RCC 7860 (cell line): ENCODE results near the gene SLC25A42.

Experiments
- DNase-seq: peaks from one replicate; pipeline ENCODE4 v3.0.0-alpha.2; 2015; ENCODE audit warnings: low spot score
- FAIRE-seq: peaks from 2 replicates; lab custom pipeline; 2012; peaks lifted over from hg19 to GRCh38; lab: Jason Lieb, UNC

The SLC25A42 gene

DNA sequence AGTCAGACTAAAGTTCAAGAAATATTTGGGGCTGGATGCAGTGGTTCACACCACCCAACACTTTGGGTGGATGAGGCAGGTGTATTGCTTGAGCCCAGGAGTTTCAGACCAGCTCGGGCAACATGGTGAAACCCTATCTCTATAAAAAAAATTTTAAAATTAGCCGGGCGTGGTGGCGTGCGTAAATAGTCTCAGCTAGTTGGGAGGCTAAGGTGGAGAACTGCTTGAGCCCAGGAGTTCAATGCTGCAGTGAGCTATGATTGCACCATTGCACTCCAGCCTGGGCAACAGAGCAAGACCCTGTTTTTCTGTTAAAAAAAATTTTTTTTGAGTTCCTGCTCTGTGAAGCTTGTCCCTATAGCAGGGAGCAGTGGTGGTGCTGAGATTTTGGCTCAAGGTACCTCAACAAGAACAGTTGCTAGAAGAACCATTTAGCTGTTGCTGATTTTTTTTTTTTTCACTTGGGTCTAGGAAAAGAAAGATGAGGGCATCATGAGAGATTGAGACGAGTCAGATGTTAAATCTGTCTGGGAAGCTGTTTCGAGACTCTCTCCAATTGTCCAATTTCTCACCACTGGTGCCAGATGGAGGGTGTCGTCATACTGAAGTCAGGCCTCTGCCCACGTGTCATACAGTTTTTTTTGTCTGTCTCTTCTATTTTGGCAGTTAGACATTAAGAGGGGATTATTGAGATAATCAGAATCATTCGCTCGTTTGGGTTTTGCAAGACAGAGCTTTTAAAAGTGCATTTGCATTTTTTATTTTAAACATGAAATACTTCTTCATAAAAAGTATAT, 3.7 kb downstream of the SLC25A42 start:
- FAIRE-seq (no peak), DNase-seq (no peak)

DNA sequence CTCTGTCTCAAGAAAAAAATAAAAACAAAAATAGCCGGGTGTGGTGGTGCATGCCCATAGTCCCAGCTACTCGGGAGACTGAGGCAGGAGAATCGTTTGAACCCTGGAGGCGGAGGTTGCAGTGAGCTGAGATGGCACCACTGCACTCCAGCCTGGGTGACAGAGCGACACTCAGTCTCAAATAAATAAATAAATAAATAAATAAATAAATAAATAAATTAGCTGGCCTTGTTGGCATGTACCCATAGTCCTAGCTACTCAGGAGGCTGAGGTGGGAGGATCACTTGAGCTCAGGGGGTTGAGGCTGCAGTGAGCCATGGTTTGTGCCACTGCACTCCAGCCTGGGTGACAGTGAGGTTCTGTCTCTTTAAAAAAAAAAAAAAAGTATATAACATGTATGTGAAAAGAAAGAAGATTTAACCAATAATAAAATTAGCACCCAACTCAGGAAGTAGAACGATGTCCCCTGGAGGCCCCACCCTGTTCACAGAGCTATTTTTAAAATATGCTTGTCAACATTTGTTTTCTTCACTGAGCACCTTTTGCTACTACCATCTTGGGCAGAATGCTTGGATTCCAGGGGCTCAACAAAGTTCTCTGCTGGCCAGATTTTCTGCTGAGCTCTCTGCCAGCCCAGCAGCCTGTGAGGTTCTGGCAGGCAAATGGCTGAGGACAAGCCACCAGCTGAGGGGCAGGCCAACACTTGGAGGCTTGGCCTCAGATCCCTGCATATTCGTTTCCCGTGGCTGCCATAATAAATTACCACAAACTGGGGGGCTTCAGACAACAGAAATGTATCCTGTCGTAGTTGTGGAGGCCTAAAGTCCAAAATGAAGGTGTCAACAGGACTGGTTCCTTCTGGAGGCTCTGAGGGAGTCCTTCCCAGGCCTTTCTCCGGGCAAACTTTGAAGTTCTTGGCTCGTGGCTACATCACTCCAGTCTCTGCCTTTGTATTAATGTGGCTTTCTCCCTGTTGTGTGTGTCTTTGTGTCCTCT, 5.2 kb downstream of the SLC25A42 start:
- FAIRE-seq = no peak
- DNase-seq = no peak

DNA sequence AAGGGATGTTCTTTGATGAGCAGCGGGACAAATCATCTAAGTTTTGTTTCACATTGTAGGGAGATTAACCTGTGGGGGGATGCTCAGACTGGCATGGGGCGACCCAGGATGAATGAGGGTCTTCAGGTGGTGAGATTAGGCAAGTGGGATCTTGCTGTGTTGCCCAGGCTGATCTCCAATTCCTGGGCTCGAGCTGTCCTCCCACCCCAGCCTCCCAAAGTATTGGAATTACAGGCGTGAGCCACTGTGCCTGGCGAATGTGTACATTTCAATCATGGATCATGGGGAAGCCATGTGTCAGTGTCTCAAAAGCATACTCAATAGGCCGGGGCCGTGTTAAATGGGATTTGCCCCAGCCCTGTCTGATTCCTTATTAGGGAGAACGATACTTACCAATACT, 8.1 kb downstream of the SLC25A42 start:
- DNase-seq = no peak
- no peak for FAIRE-seq

DNA sequence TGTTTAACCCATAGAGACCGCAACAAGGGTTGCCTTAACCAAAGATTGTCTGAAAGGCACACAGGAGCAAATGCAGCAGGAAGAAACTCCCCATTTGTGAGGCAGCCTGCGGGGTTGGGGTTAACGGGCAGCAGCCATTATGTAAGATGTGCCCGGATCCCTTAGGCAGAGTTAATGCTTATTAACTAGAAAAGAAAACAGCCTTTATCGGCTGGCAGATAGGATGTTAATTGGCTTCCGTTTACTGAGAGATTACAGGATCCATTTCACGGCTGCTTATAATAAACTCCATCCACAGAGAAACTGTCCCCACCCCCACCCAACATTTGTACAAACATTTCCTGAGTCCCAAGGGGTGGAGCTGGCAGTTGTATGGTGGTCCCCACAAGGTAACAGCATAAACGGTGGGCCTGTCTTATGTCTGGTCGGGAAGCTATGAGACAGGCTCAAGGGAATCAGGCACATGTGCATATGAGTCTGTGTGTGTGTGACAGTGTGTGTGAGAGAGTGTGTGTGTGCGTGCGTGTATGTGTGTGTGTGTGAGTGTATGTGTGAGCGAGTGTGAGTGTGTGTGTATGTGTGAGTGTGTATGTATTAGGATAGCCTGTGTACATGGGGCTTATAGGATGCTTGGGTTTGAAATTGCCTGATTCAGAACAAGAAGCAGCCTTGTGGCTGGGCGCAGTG, 10.5 kb downstream of the SLC25A42 start:
- FAIRE-seq (no peak), DNase-seq (no peak)

DNA sequence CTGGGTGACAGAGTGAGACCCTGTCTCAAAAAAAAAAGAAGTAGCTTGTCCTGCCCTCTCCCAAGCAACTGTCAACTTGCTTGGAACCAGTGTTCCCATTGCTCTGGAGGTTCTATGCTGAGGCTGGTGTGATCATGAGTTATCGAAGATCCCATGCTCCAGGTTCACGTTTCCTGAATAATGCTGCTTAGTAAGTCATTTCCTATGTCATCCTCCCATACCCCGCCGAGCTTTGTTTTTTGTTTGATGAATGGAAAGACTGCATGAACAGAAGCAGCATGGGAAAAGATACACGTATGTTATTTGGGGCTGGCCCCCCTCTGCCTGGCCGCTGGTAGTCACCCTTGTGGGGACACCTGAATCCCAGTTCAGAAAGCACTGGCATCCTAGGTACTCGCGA, 11.3 kb downstream of the SLC25A42 start:
- no peak for DNase-seq
- no peak for FAIRE-seq

DNA sequence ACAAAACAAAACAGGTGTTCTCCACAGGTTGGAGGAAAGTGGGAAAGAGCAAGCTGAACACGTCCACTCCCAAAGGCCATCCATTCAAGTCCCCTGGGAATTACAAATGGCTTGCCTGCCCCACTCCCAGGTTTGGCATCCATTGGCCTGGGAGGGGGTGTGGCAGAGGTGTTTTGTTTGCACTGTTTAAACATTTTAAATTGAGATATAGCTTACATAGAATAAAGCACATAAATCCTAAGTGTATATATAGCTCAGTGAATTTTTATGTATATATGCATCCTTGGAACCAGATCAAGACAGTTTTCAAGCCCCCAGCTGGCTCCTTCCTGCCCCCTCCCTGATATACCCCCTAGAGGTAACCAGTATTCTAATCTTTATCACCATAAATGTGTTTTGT, 12.7 kb downstream of the SLC25A42 start:
- DNase-seq (no peak), FAIRE-seq (no peak)

DNA sequence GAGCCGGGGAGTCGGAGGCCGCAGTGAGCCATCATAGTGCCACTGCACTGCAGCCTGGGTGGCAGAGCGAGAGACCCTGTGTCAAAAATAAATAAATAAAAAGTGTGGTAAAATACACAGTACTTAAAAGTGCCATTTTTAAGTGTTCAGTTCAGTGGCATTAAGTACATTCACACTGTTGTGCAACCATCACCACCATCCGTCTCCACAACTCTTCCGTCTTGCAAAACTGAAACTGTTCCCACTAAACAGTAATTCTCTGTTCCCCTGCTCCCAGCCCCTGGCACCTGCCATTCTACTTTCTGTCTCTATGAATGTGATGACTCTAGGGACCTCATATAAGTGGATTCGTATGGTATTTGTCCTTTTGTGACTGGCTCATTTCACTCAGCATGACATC, 13.3 kb downstream of the SLC25A42 start:
- FAIRE-seq (no peak), DNase-seq (no peak)

DNA sequence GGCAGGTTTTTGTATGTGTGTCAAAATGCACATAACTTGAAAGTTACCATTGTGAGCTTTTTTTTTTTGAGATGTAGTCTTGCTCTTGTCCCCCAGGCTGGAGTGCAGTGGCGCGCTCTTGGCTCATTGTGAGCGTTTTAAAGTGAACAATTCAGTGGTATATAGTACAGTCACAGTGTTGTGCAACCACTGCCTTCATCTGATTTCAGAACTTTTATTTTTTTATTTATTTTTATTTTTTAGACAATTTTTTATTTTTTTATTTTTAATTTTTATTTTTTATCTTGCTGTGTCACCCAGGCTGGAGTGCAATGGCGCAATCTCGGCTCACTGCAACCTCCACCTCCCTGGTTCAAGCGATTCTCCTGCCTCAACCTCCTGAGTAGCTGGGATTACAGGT, 15.0 kb downstream of the SLC25A42 start:
- no peak for DNase-seq
- no peak for FAIRE-seq

DNA sequence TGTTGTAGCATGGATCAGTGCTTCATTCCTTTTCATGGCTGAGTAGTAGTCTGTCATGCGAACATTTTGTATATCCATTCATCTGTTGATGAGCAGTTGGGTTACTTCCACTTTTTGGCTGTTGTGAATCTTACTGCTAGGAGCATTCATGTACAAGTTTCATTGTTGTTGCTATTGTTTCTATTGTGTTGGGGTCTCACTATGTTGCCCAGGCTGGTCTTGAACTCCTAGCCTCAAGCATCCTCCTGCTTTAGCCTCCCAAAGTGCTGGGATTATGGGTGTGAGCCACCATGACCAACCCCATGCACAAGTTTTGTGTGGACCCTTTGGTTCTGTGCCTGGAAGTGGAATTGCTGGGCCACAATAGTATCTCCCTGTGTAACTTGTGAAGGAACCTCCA, 15.8 kb downstream of the SLC25A42 start:
- DNase-seq = no peak
- no peak for FAIRE-seq

DNA sequence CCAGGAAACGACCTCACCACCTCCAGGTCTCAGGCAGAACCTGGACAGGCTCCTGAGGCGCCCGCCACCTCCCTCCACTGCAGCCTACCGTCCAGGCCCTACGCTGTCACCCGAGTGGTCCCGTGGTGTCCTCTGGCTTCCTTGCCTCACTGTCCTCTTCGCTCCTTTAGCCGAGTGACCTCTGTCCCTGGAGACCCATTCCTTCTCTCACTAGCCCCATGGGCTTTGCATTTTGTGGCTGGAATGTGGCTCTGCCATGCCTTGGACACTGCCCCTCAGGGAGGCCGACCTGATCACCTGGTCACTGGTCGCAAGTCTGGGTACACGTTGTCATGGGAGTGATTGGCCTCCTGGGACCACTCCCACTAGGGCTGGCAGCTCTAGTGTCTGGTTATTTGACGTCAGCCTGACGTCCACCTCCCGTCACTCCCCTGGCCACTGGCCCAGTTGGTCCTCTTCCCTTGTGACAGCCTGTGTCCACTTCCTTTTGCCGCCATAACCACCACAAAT, 17.9 kb downstream of the SLC25A42 start:
- DNase-seq (no peak), FAIRE-seq (no peak)

DNA sequence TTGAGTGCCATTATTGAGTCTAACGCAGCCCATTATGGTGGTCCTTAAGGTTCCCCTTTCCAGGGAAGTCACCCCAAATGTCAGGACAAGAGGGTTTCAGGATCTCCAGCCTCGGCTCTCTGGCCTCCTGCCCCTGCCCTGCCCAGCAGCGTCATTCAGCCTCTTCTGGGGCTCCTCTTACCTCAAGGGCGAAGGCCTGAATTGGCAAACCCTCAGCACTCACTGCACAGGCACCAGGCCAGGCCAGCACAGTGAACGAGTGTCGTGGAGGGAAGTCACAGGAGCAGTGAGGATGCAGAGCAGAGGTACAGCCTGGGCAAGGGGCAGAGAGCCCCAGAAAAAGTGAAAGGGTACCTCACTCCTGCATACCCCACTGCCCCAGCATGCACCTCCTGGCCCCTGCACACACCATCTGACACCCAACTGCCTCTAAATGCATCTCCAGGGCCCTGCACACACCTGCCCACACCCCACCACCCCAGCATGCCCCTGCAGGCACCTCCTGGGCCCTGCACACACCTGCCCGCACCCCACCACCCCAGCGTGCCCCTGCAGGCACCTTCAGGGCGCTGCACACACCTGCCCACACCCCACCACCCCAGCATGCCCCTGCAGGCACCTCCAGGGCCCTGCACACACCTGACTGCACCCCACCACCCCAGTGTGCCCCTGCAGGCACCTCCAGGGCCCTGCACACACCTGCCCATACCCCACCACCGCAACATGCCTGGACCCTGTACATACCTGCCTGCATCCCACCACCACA, 19.8 kb downstream of the SLC25A42 start:
- no peak for FAIRE-seq
- no peak for DNase-seq

DNA sequence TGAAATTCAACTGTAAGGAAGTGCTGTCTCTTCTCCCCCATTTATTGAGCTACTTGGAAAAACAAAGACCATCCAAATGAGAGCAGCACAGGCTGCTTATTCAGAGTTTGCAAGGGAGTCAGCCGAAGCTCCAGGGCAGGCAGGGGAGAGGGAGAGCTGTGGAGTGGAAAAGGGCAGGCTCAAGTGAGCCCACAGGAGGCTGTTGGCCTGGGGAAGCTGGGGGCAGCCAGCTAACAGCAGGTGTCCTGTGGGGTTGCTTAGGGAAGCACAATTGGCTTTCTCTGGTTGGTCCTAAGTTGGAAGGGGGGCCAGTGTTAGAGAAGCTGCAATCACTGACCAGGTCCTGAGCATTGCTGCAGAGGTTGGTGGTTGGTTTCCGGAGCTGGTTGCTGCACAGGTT, 23.9 kb downstream of the SLC25A42 start:
- FAIRE-seq = no peak
- DNase-seq = no peak

DNA sequence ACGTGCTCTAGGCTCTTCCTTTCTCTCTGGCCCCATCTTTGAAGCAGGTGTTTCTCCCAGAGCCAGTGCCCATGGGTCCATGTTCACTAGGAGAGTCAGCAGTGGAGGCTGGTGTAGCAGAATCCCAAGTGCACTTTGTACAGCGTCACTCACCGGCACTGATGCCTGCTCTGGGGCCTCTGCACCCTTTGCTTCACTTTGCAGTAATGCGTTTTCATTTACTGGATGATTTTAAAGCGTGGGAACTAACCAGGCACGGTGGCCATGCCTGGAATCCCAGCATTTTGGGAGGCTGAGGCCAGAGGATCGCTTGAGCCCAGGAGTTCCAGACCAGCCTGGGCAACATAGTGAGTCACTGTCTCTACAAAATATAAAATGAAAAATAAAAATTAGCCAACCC, 30.7 kb downstream of the SLC25A42 start:
- no peak for DNase-seq
- FAIRE-seq = no peak

DNA sequence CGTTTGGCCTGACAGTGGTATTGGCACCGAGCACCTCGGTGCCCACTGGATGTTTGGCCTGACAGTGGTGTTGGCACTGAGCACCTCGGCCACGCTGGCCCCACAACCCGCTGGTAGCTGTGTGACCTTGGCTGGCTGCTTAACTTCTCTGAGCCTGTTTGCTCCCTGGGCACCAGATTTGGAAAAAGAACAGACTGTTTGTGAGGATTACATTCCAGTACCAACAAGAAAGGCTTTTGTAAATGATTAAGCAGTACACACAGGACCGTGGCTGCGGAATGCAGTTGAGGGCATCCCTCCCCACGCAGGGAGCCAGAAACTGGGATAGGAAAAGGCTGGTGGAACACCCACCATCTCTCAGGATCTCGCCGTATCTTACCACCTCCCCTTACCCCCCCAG, 31.9 kb downstream of the SLC25A42 start:
- FAIRE-seq (no peak), DNase-seq (no peak)

DNA sequence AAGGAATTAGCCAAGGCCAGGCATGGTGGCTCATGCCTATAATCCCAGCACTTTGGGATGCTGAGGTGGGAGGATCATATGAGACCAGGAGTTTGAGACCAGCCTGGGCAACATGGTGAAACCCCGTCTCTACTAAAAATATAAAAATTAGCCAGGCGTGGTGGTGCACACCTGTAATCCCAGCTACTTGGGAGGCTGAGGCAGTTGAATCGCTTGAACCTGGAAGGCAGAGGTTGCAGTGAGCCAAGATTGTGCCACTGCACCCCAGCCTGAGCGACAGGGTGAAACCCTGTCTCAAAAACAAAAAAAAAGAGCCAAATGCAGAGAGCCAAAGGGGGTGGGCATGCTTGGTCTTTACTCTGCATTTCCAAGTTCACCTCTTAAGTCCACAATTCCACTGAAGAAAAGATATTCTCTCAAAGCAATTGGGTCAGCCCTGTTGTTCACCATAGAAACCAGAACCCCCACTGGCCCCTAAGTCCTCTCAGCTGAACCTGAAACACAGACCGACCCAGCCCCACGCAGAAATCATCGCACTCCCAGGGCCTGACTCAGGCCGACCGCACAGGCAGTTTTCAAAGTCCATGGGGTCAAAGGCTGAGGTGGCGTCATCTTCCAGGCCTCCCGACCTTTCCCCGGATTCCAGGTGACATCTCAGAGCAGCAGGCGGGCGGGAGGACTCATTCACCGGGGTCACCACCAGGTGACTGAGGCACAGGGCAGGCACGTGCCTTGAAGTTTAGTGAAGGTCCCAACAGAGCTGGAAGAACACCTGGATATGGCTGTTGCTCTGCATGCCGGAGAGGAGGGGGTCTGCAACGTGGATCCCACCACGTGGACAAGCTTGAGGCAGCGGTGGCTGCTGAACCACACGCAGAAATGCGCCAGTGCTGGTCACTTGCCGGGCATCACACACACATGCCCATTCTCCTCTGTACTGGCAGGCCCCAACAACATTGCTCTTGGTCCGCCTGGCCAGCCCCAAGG, 33.1 kb downstream of the SLC25A42 start:
- no peak for DNase-seq
- no peak for FAIRE-seq

DNA sequence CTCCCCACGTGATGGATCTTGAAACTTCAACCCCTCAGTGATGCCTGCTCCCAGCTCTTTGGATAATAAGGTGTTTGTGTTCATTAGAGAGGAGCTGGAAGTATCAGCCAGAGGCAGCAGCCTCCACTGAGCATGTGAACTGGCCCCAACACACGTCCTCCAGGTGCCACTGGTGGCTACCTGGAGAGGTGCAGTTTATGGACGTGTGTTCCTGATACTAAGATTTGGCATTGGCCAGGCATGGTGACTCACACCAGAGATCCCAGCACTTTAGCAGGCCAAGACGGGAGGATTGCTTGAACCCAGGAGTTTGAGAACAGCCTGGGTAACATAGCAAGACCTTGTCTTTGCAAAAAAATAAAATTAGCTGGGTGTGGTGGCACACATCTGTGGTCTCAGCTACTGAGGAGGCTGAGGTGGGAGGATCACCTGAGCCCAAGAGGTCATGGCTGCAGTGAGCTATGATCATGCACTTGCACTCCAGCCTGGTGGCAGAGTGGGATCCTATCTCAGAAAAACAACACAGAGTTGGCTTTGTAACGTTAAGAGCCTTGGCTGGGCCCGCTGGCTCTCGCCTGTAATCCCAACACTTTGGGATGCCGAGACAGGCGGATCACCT, 34.4 kb downstream of the SLC25A42 start:
- FAIRE-seq (no peak), DNase-seq (no peak)

DNA sequence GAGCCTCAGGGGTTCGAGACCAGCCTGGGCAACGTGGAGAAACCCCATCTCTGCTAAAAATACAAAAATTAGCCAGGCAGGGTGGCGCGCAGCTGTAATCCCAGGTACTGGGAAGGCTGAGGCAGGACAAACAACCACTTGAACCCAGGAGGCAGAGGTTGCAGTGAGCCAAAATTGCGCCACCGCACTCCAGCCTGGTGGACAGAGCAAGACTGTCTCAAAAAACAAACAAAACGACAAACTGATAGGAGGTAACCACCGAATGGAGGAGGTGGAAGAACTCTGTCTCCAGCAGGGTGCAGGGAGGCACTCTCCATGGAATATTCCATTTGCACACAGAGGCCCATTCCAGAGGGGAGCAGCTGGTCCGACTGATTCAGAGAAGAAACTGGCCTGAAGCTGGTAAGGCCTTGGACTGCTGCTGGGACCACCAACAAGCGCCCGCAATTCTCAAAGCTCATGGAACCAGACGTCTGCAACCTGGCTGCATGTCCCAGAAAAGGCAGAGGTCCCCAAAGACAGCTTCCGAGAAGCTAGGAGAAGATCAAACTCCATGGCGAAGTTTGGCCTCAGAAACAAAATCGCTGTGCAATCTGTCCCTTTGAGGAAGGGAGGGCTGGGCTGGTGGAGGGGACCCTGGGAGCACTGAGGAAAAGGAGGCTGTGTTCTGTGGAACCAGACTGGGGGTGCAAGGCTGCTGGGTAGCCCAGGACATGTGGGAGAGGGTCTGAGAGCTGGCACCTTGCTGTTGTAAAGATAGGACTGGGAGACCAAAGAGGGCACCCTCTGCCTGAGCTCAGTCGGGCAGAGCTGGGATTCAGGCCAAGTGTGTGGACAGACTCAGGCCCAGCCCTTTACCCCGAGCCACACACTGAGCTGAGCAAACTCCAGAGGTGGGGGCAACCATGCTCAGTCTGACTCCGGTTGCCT, 35.2 kb downstream of the SLC25A42 start:
- no peak for FAIRE-seq
- DNase-seq = no peak

DNA sequence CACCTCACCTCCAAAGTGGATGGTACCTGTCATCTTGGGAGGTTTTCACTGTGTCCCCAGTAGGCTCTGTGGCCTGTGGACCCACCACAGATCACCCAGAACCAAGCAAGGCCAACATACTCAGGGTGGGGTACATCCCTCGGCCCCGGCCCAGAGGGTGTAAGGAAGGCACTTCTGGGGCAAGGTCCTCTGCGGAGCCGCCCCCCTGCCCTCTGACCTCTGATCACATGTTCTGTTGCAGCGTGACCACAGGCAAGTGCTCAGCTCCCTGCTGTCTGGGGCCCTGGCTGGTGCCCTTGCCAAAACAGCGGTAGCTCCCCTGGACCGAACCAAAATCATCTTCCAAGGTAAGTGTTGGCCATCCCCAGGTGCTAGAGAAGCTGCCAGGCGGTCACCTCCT, 37.7 kb downstream of the SLC25A42 start:
- FAIRE-seq (no peak), DNase-seq (no peak)
